H1 (cell line): ENCODE measurements around the gene OSBPL5. TPM values are rescaled to one million over a fixed set of nuclear protein-coding genes. Genes with fewer than 3 reads are reported as not detected.

Experiments used
- CTCF ChIA-PET: fragments of 300-600 bp; sonication (Branson Sonifier 250); formaldehyde crosslinking; loops from one replicate; lab custom pipeline; 2021; ENCODE audit not compliant: partially characterized antibody; lab: Charles Lee
- POLR2A ChIA-PET: fragments of 300-600 bp; sonication (Branson Sonifier 250); formaldehyde crosslinking; loops from one replicate; lab custom pipeline; 2021; ENCODE audit warnings: inconsistent platforms; ENCODE audit not compliant: partially characterized antibody; lab: Charles Lee
- DNase-seq, 2 experiments: peaks; one replicate each; pipeline versions ENCODE4 v3.0.0 to v3.0.0-alpha.2; 2010 to 2022; ENCODE audit warnings: low spot score in 2 of 2, low read depth in 1 of 2, mixed read lengths in 1 of 2
- FAIRE-seq: peaks from 2 replicates; lab custom pipeline; 2011; peaks lifted over from hg19 to GRCh38; lab: Jason Lieb, UNC
- H2AFZ ChIP-seq: 2 replicates; pipeline ENCODE4 v1.8.1; 2012; ENCODE audit warnings: low read length, inconsistent platforms
- H2AK5ac ChIP-seq: 2 replicates; pipeline ENCODE4 v1.6.1; 2013; ENCODE audit warnings: low read depth, low read length
- H2BK120ac ChIP-seq: replicated peaks from 2 replicates; pipeline ENCODE3; 2013; ENCODE audit warnings: low read depth, low read length, inconsistent platforms
- H2BK12ac ChIP-seq: 2 replicates; pipeline ENCODE4 v1.6.1; 2013; ENCODE audit warnings: low read depth, low read length
- H2BK15ac ChIP-seq: 2 replicates; pipeline ENCODE4 v1.6.1; 2013; ENCODE audit warnings: low read length
- H2BK20ac ChIP-seq: 2 replicates; pipeline ENCODE4 v1.6.1; 2013; ENCODE audit warnings: low read length
- H2BK5ac ChIP-seq: 2 replicates; pipeline ENCODE4 v1.6.1; 2013; ENCODE audit warnings: low read depth, low read length
- H3K14ac ChIP-seq: 2 replicates; pipeline ENCODE4 v1.6.1; 2013; ENCODE audit warnings: inconsistent platforms; ENCODE audit not compliant: insufficient read length
- H3K18ac ChIP-seq: 2 replicates; pipeline ENCODE4 v1.6.1; 2013; ENCODE audit warnings: low read length; ENCODE audit errors: extremely low read depth
- H3K23ac ChIP-seq: 2 replicates; pipeline ENCODE4 v1.6.1; 2013; ENCODE audit warnings: inconsistent platforms; ENCODE audit not compliant: insufficient read length
- H3K23me2 ChIP-seq: 2 replicates; pipeline ENCODE4 v1.6.1; 2013; ENCODE audit warnings: low read depth, low read length
- H3K27ac ChIP-seq: 2 replicates; pipeline ENCODE4 v1.6.1; 2011; ENCODE audit warnings: low read depth, low read length, inconsistent platforms
- H3K27me3 ChIP-seq, 4 experiments: replicated peaks in 1 of 4; 1 replicate in 1 of 4; 2 replicates in 3 of 4; pipeline versions ENCODE4 v1.6.1 to v1.8.1; 2011 to 2013; ENCODE audit warnings: low read length in 3 of 4, mild to moderate bottlenecking in 3 of 4, inconsistent platforms in 2 of 4, mixed read lengths in 2 of 4, moderate library complexity in 1 of 4; ENCODE audit not compliant: control insufficient read depth in 3 of 4, insufficient read depth in 3 of 4; ENCODE audit errors: extremely low read depth in 1 of 4
- H3K36me3 ChIP-seq, 4 experiments: 2 replicates each; pipeline versions ENCODE4 v1.6.1 to v1.8.1; 2011 to 2013; ENCODE audit warnings: mild to moderate bottlenecking in 4 of 4, low read length in 3 of 4, moderate library complexity in 2 of 4, control low read depth in 1 of 4, inconsistent platforms in 1 of 4; ENCODE audit not compliant: insufficient read depth in 4 of 4, control insufficient read depth in 2 of 4
- H3K4ac ChIP-seq: replicated peaks from 2 replicates; pipeline ENCODE3; 2013; ENCODE audit warnings: low read length, low read depth, mixed read lengths, inconsistent platforms; ENCODE audit not compliant: insufficient read length
- H3K4me1 ChIP-seq, 4 experiments: replicated peaks in 1 of 4; 1 replicate in 1 of 4; 2 replicates in 3 of 4; pipeline versions ENCODE4 v1.6.1 to v1.8.1; 2011 to 2013; ENCODE audit warnings: low read length in 3 of 4, inconsistent platforms in 2 of 4, mixed read lengths in 1 of 4; ENCODE audit not compliant: insufficient read depth in 4 of 4, control insufficient read depth in 3 of 4
- H3K4me2 ChIP-seq, 2 experiments: 2 replicates each; pipeline versions ENCODE4 v1.6.1 to v1.8.1; 2011 to 2013; ENCODE audit warnings: low read depth in 2 of 2, low read length in 2 of 2, control low read depth in 1 of 2, inconsistent platforms in 1 of 2, mild to moderate bottlenecking in 1 of 2; ENCODE audit not compliant: insufficient read depth in 1 of 2
- H3K4me3 ChIP-seq, 4 experiments: fragments of 200-600, 300-600 bp in 1 of 4; sonication (generic), shearing (Covaris generic), sonication (Bioruptor Twin) in 1 of 4; 2 replicates each; pipeline versions ENCODE4 v1.5.1 to v1.8.1; 2011 to 2016; ENCODE audit warnings: low read length in 4 of 4, low read depth in 3 of 4, control low read depth in 2 of 4, inconsistent platforms in 2 of 4, mild to moderate bottlenecking in 2 of 4, mixed read lengths in 1 of 4, moderate library complexity in 1 of 4; ENCODE audit not compliant: insufficient read depth in 2 of 4; ENCODE audit errors: extremely low read depth in 1 of 4
- H3K56ac ChIP-seq: replicated peaks from 2 replicates; pipeline ENCODE3; 2013; ENCODE audit warnings: low read depth, mild to moderate bottlenecking, mixed read lengths, low read length, inconsistent platforms; ENCODE audit not compliant: insufficient read length
- H3K79me1 ChIP-seq: 2 replicates; pipeline ENCODE4 v1.6.1; 2013; ENCODE audit warnings: low read depth, low read length, control low read depth
- H3K79me2 ChIP-seq, 2 experiments: 2 replicates each; pipeline versions ENCODE4 v1.6.1 to v1.8.1; 2012 to 2013; ENCODE audit warnings: low read length in 2 of 2, mild to moderate bottlenecking in 2 of 2, inconsistent platforms in 1 of 2; ENCODE audit not compliant: insufficient read depth in 2 of 2, control insufficient read depth in 1 of 2
- H3K9ac ChIP-seq, 4 experiments: replicated peaks in 1 of 4; 1 replicate in 1 of 4; 2 replicates in 3 of 4; pipeline versions ENCODE4 v1.6.1 to v1.8.1; 2011 to 2013; ENCODE audit warnings: low read depth in 3 of 4, low read length in 3 of 4, control low read depth in 2 of 4, mild to moderate bottlenecking in 2 of 4, moderate library complexity in 2 of 4, inconsistent platforms in 1 of 4; ENCODE audit errors: extremely low read depth in 1 of 4
- H3K9me3 ChIP-seq, 2 experiments: 2 replicates each; pipeline versions ENCODE4 v1.6.1 to v1.8.1; 2012 to 2013; ENCODE audit warnings: mild to moderate bottlenecking in 2 of 2, moderate library complexity in 2 of 2, control low read depth in 1 of 2, inconsistent platforms in 1 of 2, low read depth in 1 of 2, low read length in 1 of 2, mixed read lengths in 1 of 2; ENCODE audit not compliant: insufficient read depth in 2 of 2
- H4K20me1 ChIP-seq, 2 experiments: replicated peaks in 1 of 2; 2 replicates each; pipeline versions ENCODE3 to v1.8.1; 2011 to 2013; ENCODE audit warnings: inconsistent platforms in 2 of 2, low read length in 2 of 2, mild to moderate bottlenecking in 1 of 2; ENCODE audit not compliant: insufficient read depth in 2 of 2, control insufficient read depth in 1 of 2
- H4K5ac ChIP-seq: 2 replicates; pipeline ENCODE4 v1.6.1; 2013; ENCODE audit warnings: low read length, low read depth, mixed read lengths, inconsistent platforms; ENCODE audit not compliant: insufficient read length
- H4K8ac ChIP-seq: 2 replicates; pipeline ENCODE4 v1.8.0; 2013; ENCODE audit warnings: mild to moderate bottlenecking, moderate library complexity, low read length, inconsistent platforms; ENCODE audit not compliant: insufficient read depth; ENCODE audit errors: extremely low read depth
- H4K91ac ChIP-seq: replicated peaks from 2 replicates; pipeline ENCODE3; 2013; ENCODE audit warnings: low read length, mixed read lengths, inconsistent platforms; ENCODE audit not compliant: insufficient read length
- ATF2 ChIP-seq: IDR thresholded peaks from 2 replicates; pipeline ENCODE4 v1.6.1; 2012; ENCODE audit warnings: low read length, inconsistent platforms
- EZH2 ChIP-seq: fragments of 200-600 bp; sonication (generic); IDR thresholded peaks from 2 replicates; pipeline ENCODE4 v1.7.1; 2012; ENCODE audit warnings: low read depth, mild to moderate bottlenecking, moderate library complexity, low read length, inconsistent platforms; ENCODE audit not compliant: severe bottlenecking
- JUN ChIP-seq: IDR thresholded peaks from 2 replicates; pipeline ENCODE4 v1.6.1; 2011; ENCODE audit warnings: low read depth, mild to moderate bottlenecking, improper control_type of control experiment, low read length
- KDM5A ChIP-seq: fragments of 200-600 bp; IDR thresholded peaks from 2 replicates; pipeline ENCODE4 v1.7.1; 2012; ENCODE audit warnings: mild to moderate bottlenecking, low read length, inconsistent platforms, mixed read lengths
- RAD21 ChIP-seq, 2 experiments: IDR thresholded peaks in 1 of 2; conservative IDR thresholded peaks in 1 of 2; 2 replicates each; pipeline ENCODE4 v1.6.1; 2011; ENCODE audit warnings: low read depth in 2 of 2, low read length in 2 of 2, improper control_type of control experiment in 1 of 2, inconsistent platforms in 1 of 2, mild to moderate bottlenecking in 1 of 2, moderate library complexity in 1 of 2
- SIRT6 ChIP-seq: IDR thresholded peaks from one replicate; pipeline ENCODE4 v1.7.1; 2012; ENCODE audit warnings: low read length, inconsistent platforms
- SUZ12 ChIP-seq: fragments of 200-600 bp; sonication (generic); IDR thresholded peaks from 2 replicates; pipeline ENCODE4 v1.6.1; 2012; ENCODE audit warnings: mild to moderate bottlenecking, inconsistent platforms, low read length, moderate library complexity, mixed read lengths
- TCF12 ChIP-seq: IDR thresholded peaks from 2 replicates; pipeline ENCODE4 v1.6.1; 2011; ENCODE audit warnings: low read depth, mild to moderate bottlenecking, low read length
- ZNF274 ChIP-seq: IDR thresholded peaks from 2 replicates; pipeline ENCODE4 v1.7.0; 2012; ENCODE audit warnings: low read length, borderline replicate concordance; ENCODE audit errors: extremely low read depth
- WGBS, 2 experiments: shearing (Covaris generic) in 1 of 2; methylation state at CpG; one replicate each; pipeline versions ENCODE4 v1.1.6 to v1.1.7; 2013 to 2015; ENCODE audit warnings: low lambda C conversion rate in 2 of 2, mixed read lengths in 2 of 2, inconsistent platforms in 1 of 2, low coverage in 1 of 2, missing lambda C conversion rate in 1 of 2; ENCODE audit not compliant: insufficient replicate concordance in 2 of 2, insufficient coverage in 1 of 2, insufficient read length in 1 of 2; ENCODE audit errors: extremely low coverage in 1 of 2, missing lambda C conversion rate in 1 of 2; 5-methylcytosine and 5-hydroxymethylcytosine counted together
- polyA plus RNA-seq, 7 experiments: library from polyadenylated mRNA; depleted of rRNA in 3 of 7; stranded (reverse) in 5 of 7; unstranded in 2 of 7; fragments of >200 nt in 5 of 7; fragments of 200-250 nt in 2 of 7; gene quantifications; 1 replicate in 5 of 7; 2 replicates in 1 of 7; 4 replicates in 1 of 7; pipeline versions ENCODE4 v1.2.1 to v1.2.3, GENCODE V29; 2011 to 2013; ENCODE audit warnings: missing spikeins in 2 of 7, mixed read lengths in 2 of 7
- total RNA-seq: library from RNA; stranded (reverse); fragmentation: NEBNext Ultra II Directional; extraction: Animal tissue kit (Norgen Biotek cat#: 25700); gene quantifications from 2 replicates; pipeline ENCODE4 v1.2.1, GENCODE V29; 2021

OSBPL5 gene
- total and polyA plus RNA-seq, 2 of the 8 experiments (the other 6 are each of a cell fraction or from before 2014, with no cell fraction given), result 3.4 to 9.9 TPM

GRCh38 chr11:3166268-3167142, 1.4 kb upstream of the OSBPL5 start:
- no peak overlapping the region for H3K9ac ChIP-seq
- H2BK5ac ChIP-seq, result 0 out of 2 replicates have a peak overlapping the region, but pooled peaks have one; percentile 18
- peaks cover 0 to 43% (median 20%) of the 10 kb centered on the region in 4 experiments; a peak in 6 of 7 replicates for H3K27me3 ChIP-seq
- CTCF ChIA-PET, result interaction anchor here (0.6 to 1.1 kb wide), 7 partner anchors 20 to 56 kb away, joined by 3 to 5 read pairs (median 4); no protein-coding TSS in a partner anchor
- no peak overlapping the region; a peak in 1 of 4 replicates for H3K4me2 ChIP-seq
- WGBS, 2 experiments, result 80% methylated on average over 25 of the region's 25 CpGs; no CpG with 5 or more reads in 1 of the 2 experiments
- H3K79me2 ChIP-seq, result no peaks in the 10 kb centered on the region; a peak in 1 of 4 replicates
- no peak for DNase-seq
- H4K8ac ChIP-seq, result no peak overlapping the region
- H2AFZ ChIP-seq, result no peak overlapping the region
- no peak overlapping the region for H4K5ac ChIP-seq
- no peaks in the 10 kb centered on the region for H3K9me3 ChIP-seq
- no peak overlapping the region for H3K14ac ChIP-seq
- H2BK20ac ChIP-seq, result no peak overlapping the region
- no peak overlapping the region for H3K4me3 ChIP-seq
- H3K18ac ChIP-seq, result no peak overlapping the region
- no peak overlapping the region for H2AK5ac ChIP-seq
- H2BK120ac ChIP-seq, result no peak overlapping the region
- peaks cover 0 to 26% (median 16%) of the 10 kb centered on the region in 4 experiments; a peak in 6 of 7 replicates for H3K4me1 ChIP-seq
- H3K79me1 ChIP-seq, result no peaks in the 10 kb centered on the region; the same call in 1 of the 2 replicates
- no peaks in the 10 kb centered on the region for H3K36me3 ChIP-seq
- no peak for FAIRE-seq
- no peak overlapping the region; the same call in 1 of the 2 replicates for H2BK15ac ChIP-seq
- H4K91ac ChIP-seq, result no peak overlapping the region
- H3K23me2 ChIP-seq, result peaks cover 11% of the 10 kb centered on the region; the same call in 1 of the 2 replicates
- H3K4ac ChIP-seq, result no peak overlapping the region
- no peak overlapping the region for H3K23ac ChIP-seq
- H3K27ac ChIP-seq, result no peak overlapping the region
- POLR2A ChIA-PET, result no interaction called here
- peak overlapping the region; percentile 68; the same call in 1 of the 2 replicates for H2BK12ac ChIP-seq
- H3K56ac ChIP-seq, result no peak overlapping the region
- peaks cover 0 to 5% of the 10 kb centered on the region in 2 experiments for H4K20me1 ChIP-seq
- TF ChIP-seq ZNF274, result no peak
- no peak for TF ChIP-seq ATF2
- TF ChIP-seq RAD21 (IDR thresholded peaks at IDR 0.05 in 1 of 2, conservative IDR thresholded peaks at IDR 0.05 in 1 of 2; ENCODE audit: low read depth in 2 of 2, low read length in 2 of 2), result no peak
- TF ChIP-seq JUN, result no peak
- no peak for TF ChIP-seq TCF12
- no peak for TF ChIP-seq SUZ12
- TF ChIP-seq SIRT6, result no peak
- TF ChIP-seq EZH2, result no peak
- TF ChIP-seq KDM5A, result no peak
